Fibroblast of skin of right biceps (primary cell): ENCODE results near the gene CCPG1.
"Not testable (repeated sequence)": the region's sequence is repeated elsewhere in the genome, so short reads cannot be mapped to it uniquely, and the experiment has no call there.

Source experiments
- DNase-seq: peaks from one replicate; pipeline ENCODE4 v3.0.0-alpha.2; 2013

The CCPG1 gene, protein sequence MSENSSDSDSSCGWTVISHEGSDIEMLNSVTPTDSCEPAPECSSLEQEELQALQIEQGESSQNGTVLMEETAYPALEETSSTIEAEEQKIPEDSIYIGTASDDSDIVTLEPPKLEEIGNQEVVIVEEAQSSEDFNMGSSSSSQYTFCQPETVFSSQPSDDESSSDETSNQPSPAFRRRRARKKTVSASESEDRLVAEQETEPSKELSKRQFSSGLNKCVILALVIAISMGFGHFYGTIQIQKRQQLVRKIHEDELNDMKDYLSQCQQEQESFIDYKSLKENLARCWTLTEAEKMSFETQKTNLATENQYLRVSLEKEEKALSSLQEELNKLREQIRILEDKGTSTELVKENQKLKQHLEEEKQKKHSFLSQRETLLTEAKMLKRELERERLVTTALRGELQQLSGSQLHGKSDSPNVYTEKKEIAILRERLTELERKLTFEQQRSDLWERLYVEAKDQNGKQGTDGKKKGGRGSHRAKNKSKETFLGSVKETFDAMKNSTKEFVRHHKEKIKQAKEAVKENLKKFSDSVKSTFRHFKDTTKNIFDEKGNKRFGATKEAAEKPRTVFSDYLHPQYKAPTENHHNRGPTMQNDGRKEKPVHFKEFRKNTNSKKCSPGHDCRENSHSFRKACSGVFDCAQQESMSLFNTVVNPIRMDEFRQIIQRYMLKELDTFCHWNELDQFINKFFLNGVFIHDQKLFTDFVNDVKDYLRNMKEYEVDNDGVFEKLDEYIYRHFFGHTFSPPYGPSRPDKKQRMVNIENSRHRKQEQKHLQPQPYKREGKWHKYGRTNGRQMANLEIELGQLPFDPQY

DNA sequence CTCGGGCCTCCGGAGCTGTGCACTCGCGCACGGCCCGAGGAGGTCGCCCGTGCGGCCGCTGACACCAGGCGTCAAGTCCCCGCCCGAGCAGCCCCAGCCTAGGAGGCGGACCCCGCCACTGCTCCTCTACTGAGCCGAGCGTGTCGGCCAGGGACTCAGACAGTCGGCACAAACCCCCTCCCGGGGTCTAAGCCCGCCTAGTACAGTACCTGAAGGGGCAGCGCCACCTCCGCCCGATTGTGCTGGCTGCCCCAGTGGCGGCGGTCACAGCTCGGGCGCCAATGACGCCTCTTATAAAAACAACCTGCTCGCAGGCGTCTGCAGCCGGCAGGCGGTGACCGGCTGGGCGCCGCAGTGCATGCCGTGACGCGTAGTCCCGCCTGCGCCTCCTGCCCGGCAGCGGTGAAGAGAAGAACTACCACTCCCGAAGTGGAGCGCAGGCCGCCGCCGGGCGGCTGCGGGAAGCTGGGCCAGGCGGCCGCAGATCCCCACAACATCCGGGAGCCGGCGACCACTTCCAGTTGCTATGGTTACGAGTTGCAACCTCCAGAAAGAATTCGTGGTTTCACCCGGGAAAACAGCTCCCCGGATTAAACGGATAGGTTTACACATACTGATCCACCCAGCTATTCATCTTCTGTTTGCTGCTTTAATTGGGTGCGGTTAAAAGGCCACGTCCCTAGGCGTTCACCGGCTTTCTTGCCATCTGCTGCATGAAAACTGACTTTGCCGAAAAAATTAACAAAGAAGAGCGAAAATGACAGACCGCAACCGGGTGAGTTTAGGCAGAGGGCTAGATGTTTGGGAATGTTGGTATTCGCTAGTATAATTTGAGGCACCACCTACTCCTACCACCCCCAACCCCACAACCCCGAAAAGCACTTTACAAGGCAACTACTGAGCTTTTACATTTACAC is at the start of gene CCPG1, which contains the start of gene PIERCE2:
CCPG1 (minus strand) TSS at position 348 of the 917 bp plus-strand sequence. CDS start 18,935 bp downstream, outside the sequence.
PIERCE2 (plus strand) TSS at position 484 of the 917 bp plus-strand sequence; CDS start at position 758, 274 bp downstream.
- DNase-seq, result peak; percentile 95

DNA sequence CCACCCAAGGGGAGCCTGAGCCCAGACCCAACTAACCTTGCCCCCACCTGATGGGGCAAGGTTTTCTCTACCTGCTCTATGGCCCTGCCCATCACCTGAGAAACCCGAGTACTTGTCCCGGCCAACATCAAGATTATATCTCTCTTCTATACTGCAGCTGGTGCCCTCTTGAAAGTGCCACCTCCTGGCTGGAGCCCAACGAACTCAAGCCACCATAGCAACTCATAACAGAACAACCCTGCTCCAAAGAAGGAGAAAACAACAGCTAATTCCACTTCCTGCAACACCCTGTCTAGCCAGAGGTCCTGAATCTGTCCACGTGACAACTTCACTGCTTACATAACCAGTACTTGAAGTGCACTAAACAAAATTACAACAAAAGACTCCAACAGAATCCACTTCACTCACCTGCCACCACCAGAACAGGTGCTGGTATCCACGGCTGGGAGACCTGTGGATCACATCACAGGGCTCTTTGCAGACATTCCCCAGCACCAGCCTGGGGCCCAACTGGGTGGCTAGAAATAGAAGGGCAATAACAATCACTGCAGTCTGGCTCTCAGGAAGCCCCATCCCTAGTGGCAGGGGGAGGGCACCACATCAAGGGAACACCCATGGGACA is 49.4 kb upstream of the CCPG1 start:
- no peak for DNase-seq

DNA sequence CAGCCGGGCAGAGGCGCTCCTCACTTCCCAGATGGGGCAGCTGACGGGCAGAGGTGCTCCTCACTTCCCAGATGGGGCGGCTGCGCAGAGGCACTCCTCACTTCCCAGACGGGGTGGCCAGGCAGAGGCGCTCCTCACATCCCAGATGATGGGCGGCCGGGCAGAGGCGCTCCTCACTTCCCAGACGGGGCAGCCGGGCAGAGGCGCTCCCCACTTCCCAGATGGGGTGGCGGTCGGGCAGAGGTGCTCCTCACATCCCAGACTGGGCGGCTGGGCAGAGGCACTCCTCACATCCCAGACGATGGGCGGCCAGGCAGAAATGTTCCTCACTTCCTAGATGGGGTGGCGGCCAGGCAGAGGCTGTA is 38.9 kb upstream of the CCPG1 start:
- DNase-seq, result not testable (repeated sequence)

DNA sequence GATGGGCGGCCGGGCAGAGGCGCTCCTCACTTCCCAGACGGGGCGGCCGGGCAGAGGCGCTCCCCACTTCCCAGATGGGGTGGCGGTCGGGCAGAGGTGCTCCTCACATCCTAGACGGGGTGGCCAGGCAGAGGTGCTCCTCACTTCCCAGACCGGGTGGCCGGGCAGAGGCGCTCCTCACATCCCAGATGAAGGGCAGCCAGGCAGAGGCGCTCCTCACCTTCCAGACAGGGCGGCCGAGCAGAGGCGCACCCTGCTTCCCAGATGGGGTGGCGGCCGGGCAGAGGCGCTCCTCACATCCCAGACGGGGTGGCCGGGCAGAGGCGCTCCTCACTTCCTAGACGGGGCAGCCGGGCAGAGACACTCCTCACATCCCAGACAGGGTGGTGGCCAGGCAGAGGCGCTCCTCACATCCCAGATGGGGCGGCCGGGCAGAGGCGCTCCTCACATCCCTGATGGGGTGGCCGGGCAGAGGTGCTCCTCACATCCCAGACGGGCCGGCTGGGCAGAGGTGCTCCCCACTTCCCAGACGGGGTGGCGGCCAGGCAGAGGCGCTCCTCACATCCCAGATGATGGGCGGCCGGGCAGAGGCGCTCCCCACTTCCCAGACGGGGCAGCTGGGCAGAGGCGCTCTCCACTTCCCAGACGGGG is 38.3 kb upstream of the CCPG1 start:
- DNase-seq, result not testable (repeated sequence)

DNA sequence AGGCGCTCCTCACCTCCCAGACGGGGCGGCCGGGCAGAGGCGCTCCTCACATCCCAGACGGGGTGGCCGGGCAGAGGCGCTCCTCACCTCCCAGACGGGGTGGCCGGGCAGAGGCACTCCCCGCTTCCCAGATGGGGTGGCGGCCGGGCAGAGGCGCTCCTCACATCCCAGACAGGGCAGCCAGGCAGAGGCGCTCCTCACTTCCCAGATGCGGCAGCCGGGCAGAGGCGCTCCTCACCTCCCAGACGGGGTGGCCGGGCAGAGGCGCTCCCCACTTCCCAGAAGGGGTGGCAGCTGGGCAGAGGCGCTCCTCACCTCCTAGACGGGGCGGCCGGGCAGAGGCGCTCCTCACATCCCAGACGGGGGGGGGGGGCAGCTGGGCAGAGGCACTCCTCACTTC is 37.8 kb upstream of the CCPG1 start:
- not testable (repeated sequence) for DNase-seq

DNA sequence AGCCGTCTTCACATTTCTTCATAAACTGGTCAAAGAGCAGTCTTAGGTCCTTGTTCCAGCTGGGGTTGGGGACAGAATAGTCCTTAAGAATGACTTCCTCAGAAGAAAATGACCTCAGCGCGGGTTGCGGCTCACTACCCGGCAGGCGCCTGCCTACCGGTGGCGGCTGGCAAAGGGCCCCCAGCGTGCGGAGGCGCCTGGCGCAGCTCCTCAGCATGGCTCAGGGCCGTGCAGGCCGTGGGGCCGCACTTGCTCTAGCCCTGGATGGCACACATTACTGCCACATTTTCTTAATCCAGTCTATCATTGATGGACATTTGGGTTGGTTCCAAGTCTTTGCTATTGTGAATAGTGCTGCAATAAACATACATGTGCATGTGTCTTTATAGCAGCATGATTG is 35.0 kb upstream of the CCPG1 start:
- not testable (repeated sequence) for DNase-seq

DNA sequence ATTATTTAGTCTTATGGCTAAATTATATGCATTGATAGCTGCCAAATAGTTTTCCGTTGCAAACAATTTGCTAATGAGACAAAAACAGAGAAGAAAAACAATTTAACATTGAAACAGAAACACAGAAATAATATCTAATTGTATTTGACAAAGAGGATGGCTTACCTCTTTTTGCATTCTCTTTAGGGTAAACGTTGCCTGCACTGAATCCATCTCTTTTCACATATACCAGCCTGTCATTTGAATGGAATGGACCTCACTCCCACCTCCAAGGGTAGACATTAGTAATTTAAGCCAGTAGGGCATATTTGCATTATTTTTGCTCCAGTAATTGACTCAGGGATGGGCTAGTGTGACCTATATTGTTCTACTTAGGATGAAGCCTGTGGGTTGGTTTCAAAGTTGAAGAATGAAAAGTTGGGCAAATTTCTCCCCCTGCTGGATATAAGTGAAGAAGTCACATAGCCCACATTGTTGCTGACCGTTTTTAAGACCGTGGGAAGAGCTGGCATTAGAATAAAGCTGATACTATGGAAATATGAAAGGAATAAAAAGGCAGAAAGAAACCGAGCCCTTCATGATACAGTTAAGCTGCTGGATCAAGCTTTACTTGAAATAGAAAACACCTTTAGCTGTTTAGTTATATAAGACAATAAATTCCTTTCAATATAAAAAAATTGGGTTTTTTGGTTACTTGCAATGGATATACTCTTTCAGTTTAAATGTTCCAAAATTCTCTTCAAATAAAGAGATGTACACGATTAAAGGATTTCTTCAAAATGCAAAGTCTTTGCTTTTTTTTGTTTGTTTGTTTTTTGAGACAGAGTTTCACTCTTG is 27.0 kb upstream of the CCPG1 start:
- peak; percentile 52 for DNase-seq

DNA sequence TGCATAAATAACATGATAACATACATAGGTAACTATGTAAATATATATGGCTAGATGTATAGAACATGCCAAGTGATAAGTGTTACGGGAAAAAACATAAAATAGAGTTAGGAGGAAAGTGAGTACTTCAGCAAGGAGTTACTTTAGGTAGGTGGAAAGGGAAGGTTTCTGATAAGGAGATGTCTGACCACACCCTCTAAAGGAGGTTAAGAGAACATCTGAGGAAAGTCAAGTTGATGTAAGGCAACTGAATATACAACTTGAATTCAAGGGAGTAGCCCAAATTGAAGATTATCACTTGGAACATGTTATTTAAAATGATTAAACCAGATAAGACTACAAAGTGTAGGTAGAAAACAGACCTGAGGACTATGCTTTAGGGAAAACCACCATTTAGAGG is 13.9 kb upstream of the CCPG1 start:
- no peak for DNase-seq

DNA sequence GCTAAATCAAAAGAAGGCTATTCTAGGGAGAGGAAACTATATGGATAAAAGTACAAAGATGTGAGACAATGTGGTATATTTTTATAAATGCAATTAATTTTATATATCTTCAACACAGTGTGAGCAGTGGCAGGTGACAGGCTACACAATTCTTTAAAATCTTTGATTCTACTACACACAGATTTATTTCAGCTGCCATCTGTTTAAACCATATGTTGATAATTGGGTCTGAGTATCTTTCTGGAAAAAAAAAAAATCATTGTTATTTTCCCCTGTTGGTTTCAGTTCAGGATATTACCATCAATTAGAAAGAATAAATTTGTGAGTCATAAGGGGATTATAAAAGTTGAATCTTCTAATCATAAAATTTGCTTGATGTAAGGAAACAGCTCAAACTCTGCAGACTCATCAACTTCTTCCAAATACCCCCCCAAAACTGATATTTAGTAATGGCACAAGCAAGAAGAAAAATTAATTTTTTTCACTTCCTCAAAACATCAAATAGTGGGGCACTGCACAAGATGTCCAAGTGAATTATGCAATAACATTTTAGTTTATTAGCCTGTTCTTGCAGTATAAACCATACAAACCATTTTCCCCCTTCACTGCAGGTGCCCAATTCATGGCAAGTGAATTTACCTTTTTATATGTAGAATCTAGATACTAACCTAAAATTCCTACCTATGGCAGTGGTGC is 12.2 kb upstream of the CCPG1 start:
- DNase-seq, result no peak

DNA sequence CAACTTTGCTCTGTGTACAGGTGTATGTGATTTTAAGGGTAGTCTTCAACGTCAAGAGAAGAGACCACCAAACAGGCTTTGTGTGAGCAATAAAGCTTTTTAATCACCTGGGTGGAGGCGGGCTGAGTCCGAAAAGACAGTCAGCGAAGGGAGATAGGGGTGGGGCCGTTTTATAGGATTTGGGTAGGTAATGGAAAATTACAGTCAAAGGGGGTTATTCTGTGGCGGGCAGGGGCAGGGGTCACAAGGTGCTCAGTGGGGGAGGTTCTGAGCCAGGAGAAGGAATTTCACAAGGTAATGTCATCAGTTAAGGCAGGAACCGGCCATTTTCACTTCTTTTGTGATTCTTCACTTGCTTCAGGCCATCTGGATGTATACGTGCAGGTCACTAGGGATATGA is 9.5 kb upstream of the CCPG1 start:
- not testable (repeated sequence) for DNase-seq

DNA sequence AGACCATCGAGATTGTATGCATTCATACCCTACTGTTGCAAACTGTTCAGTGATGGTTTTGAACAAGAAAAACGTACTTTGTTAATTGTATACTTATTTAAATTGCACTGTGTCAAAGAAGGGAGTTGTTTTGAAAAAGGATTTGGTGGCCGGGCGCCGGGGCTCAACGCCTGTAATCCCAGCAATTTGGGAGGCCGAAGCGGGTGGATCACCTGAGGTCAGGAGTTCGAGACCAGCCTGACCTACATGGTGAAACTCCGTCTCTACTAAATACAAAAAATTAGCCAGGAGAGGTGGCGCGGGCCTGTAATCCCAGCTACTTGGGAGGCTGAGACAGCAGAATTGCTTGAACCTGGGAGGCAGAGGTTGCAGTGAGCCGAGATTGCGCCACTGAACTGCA is 817 bp upstream of the CCPG1 start:
- DNase-seq, result not testable (repeated sequence)

DNA sequence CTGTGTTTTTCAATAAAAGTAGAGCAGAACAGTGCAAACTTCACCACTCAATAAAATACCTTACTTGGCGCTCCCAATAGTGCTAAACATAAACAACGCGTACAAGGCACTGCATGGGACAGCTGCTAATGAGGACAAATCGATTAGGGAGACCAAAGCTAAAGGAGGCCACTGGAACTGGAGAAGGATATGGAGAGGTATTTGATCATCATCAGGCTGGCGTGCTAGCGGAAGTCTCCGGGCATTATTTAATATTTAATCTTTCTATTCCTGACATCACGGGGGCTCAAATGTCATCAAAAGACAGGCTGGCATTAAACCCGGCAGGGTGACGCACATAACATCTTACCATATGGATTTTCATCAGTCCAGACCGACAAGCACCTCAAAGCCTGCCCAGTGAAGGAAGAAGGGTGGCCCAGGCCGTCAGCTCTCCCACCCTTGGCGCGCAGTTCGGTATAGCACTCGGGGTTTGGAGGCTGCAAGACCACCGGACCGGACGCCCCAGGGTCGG is 604 bp downstream of the CCPG1 start:
- DNase-seq, result peak; percentile 32

DNA sequence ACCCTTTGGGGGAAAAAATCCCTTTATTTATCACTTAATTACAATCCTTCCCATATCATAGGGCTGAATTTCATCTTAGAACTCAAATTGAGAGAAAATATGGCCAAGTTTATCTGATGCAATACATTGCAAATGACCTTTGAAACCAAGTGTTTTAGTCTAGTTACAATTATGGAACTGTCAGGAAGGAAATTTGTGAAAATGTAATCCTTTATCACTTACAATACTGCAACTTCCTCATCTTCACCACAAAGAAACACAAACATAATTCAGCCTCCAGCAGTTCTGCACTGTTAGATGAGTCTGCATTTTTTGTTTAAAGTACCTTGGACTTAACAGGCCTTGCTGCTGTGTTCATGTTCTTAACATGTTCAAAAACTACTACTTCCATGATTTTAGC is 4.6 kb downstream of the CCPG1 start:
- DNase-seq, result peak; percentile 39

DNA sequence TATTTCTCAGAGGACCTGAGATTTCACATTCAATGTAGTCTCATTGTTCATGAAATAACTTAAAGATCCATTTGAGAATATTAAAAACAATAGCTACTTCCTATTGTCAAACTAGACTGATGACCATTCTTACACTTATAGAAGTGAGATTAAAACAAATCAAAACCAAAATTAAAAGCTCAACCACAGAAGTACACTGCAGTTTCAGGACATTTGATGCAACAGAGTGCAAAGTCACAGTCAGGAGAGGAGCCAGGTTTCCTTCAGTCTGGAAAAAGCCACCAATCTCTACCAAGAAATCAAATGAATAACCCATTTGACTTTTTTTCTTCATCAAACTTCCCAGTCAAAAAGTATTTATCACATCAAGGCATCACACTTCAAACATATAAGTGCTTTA is 5.5 kb downstream of the CCPG1 start:
- peak; percentile 14 for DNase-seq

DNA sequence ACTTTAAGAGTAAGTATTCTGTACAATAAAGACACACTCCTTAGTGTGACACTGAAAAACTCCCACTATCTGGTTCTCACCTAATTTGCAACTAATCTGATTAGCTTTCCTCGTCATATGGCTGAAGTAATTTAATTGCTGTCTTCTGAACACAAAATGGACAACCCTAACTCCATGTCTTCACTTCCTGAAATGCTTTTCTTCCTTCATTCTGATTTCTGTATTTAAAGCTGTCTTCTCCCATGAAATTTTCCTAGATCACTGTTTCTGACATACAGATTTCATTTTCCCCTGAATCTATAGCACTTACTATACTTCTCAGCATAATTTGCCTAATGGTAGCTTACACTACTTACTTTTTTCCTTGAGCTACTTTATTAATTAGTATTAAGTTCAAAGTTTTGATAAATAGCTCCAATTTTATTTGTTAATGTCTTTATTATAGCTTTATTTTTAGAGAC is 6.3 kb downstream of the CCPG1 start:
- no peak for DNase-seq

DNA sequence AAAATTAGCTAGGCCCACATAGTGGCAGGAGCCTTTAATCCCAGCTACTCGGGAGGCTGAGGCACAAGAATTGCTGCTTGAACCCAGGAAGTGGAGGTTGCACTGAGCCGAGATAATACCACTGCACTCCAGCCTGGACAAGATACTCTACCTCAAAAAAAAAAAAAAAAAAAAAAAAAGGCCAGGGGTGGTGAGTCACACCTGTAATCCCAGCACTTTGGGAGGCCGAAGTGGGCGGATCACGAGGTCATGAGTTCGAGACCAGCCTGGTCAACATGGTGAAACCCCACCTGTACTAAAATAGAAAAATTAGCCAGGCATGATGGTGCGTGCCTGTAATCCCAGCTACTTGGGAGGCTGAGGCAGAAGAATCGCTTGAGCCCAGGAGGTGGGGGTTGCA is 8.1 kb downstream of the CCPG1 start:
- DNase-seq, result not testable (repeated sequence)

DNA sequence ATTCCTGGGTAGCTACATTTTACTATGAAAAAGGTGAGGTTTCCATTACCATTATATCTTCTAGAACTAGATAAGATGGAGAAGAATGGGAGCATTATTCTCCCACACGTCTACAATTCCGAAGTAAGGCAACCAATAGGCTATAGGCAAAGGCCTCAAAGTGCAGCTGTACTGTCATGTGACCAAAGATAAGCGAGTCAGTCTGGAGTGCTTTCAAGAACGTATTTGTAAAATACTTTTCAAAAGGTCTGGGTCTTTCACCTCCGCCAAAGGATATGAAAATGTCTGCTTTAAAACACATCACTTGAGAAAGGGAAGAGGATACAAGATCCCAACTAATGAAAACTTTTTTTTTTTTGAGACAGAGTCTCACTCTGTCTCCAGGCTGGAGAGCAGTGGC is 9.9 kb downstream of the CCPG1 start:
- no peak for DNase-seq

DNA sequence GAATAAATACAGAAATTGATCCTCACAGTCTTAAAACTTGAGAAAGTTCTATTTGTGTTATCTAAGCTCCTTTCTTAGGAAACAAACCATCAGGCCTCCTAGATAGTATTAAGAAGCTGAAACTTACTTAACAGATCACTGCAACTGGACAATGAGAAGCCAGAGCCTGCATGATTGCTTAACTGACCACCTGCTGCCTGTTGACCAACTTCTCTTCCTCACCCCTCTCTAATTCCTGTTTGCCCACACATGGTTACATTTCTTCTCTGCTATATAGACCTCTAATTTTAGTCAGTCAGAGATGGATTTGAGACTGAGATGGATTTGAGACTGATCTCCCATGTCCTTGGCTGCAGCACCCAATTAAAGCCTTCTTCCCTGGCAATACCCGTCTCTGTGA is 13.5 kb downstream of the CCPG1 start:
- no peak for DNase-seq

DNA sequence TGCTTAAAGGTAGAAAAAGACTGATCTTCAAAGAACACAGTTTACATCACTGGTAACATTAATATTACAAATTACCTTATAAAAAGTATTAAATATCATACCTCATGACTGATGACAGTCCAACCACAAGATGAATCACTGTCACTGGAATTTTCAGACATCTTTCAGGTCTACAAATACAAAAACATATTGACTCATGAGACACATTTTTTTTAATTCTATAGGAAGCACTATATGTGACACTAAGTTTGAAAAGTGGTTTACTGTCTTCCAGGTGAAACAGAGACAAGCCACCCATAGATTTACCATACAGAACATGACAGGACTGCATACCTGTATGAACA is 18.9 kb downstream of the CCPG1 start:
- DNase-seq, result peak; percentile 35

DNA sequence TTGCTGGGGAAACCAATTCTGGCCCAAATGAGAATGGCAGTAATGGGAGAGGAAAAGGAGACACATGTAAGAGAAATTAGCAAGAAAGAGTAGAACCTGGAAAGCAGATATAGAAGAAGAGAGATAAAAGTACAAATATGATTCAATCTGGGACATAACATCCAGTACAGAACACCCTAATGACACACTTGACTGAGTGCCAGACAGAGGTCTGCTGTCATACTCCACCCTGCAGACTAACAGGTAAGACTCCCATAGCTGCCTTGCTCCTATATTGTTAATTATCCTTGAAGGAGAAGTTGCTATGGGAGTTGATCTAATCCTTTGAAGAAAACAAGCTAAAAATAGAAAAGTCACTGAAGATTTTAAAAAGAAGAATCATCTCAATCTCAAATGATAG is 21.1 kb downstream of the CCPG1 start:
- no peak for DNase-seq
